Neural progenitor cell (in vitro differentiated cells): ENCODE results near the gene AGPAT4. TPM values are rescaled to one million over a fixed set of nuclear protein-coding genes. Genes with fewer than 3 reads are reported as not detected.

Experiments used
- DNase-seq: peaks from one replicate; pipeline ENCODE4 v3.0.0-alpha.2; 2016; ENCODE audit warnings: low spot score
- H2AFZ ChIP-seq: fragments of 200-600 bp; sonication (generic); replicated peaks from 2 replicates; pipeline ENCODE4 v1.6.1; 2016; ENCODE audit warnings: antibody characterized with exemption
- H3F3A ChIP-seq: fragments of 200-600 bp; sonication (generic); 2 replicates; pipeline ENCODE4 v1.6.1; 2016; ENCODE audit warnings: antibody characterized with exemption, low read depth
- H3K27ac ChIP-seq: fragments of 200-600 bp; sonication (generic); 2 replicates; pipeline ENCODE4 v1.5.1; 2016; ENCODE audit warnings: mild to moderate bottlenecking
- H3K27me3 ChIP-seq: fragments of 200-600 bp; sonication (generic); 2 replicates; pipeline ENCODE4 v1.6.1; 2016; ENCODE audit warnings: mild to moderate bottlenecking, moderate library complexity
- H3K36me3 ChIP-seq: fragments of 200-600 bp; sonication (generic); 2 replicates; pipeline ENCODE4 v1.5.1; 2016
- H3K4me1 ChIP-seq: fragments of 200-600 bp; sonication (generic); 2 replicates; pipeline ENCODE4 v1.6.1; 2016; ENCODE audit warnings: mixed run types
- H3K4me2 ChIP-seq: fragments of 200-600 bp; sonication (generic); 2 replicates; pipeline ENCODE4 v1.6.1; 2016
- H3K4me3 ChIP-seq: fragments of 200-600 bp; sonication (generic); 2 replicates; pipeline ENCODE4 v1.5.1; 2016
- H3K79me2 ChIP-seq: fragments of 200-600 bp; sonication (generic); 2 replicates; pipeline ENCODE4 v1.6.1; 2016; ENCODE audit warnings: low read depth
- H3K9ac ChIP-seq: fragments of 200-600 bp; sonication (generic); 2 replicates; pipeline ENCODE4 v1.6.1; 2016
- H3K9me3 ChIP-seq: fragments of 200-600 bp; sonication (generic); 2 replicates; pipeline ENCODE4 v1.5.1; 2016; ENCODE audit warnings: low read depth
- H4K20me1 ChIP-seq: fragments of 200-600 bp; sonication (generic); 2 replicates; pipeline ENCODE4 v1.6.1; 2016; ENCODE audit warnings: low read depth
- H3K27ac Mint-ChIP-seq: 3 replicates; pipeline ENCODE4 v1.8.0; 2021; ENCODE audit warnings: mixed read lengths
- H3K27me3 Mint-ChIP-seq: 2 replicates; pipeline ENCODE4 v1.8.0; 2022; ENCODE audit warnings: low read depth, mild to moderate bottlenecking, inconsistent platforms, moderate library complexity, mixed read lengths; ENCODE audit not compliant: insufficient read depth
- H3K36me3 Mint-ChIP-seq: 3 replicates; pipeline ENCODE4 v1.8.0; 2021; ENCODE audit warnings: mixed read lengths
- H3K4me1 Mint-ChIP-seq: 3 replicates; pipeline ENCODE4 v1.8.0; 2021; ENCODE audit warnings: mixed read lengths
- H3K4me3 Mint-ChIP-seq: 3 replicates; pipeline ENCODE4 v1.8.0; 2021; ENCODE audit warnings: mild to moderate bottlenecking, moderate library complexity, mixed read lengths
- H3K9me3 Mint-ChIP-seq: 3 replicates; pipeline ENCODE4 v1.8.0; 2020; ENCODE audit warnings: mixed read lengths
- EZH2 ChIP-seq: fragments of 200-600 bp; sonication (generic); IDR thresholded peaks from 2 replicates; pipeline ENCODE4 v1.6.1; 2017; ENCODE audit warnings: antibody characterized with exemption, mild to moderate bottlenecking, moderate library complexity
- EZH2phosphoT487 ChIP-seq: fragments of 200-600 bp; sonication (generic); IDR thresholded peaks from 2 replicates; pipeline ENCODE4 v1.6.1; 2017; ENCODE audit warnings: antibody characterized with exemption
- total RNA-seq: library from RNA; depleted of rRNA; stranded (reverse); fragments of >200 nt; gene quantifications from 2 replicates; pipeline ENCODE4 v1.2.3, GENCODE V29; 2015; ENCODE audit warnings: low replicate concordance
- TF ChIP-seq, protein P1 (sequence below): fragments of 200-600 bp; sonication (generic); IDR thresholded peaks from 2 replicates; pipeline ENCODE4 v1.5.1; 2017; ENCODE audit warnings: antibody characterized with exemption, mild to moderate bottlenecking

The AGPAT4 gene
- total RNA-seq, 1 donor from 2014 or later = 30.5 TPM

DNA sequence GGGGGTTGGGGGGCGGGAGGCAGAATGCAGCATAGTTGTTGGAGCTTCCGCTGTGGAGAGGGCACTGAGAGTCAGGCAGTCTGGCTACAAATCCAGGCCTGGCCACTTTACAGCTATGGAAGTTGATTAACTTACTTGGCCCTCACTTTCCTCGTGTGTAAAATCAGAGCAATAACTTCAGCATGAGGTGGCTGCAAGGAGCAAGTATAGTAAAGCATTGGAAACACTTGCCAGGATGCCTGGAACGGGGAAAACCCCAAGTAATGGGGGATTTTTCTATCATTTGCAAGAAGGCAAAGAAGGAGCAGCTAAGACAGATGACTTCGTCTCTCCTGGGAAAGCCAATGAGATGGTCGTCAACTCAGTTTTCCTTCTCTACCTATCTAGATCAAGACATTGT, 35.8 kb downstream of the AGPAT4 start:
- H2AFZ ChIP-seq = no peak overlapping the region
- no peaks in the 10 kb centered on the region for H3K9me3 ChIP-seq
- peaks cover 96% of the 10 kb centered on the region for H3K79me2 ChIP-seq
- Mint-ChIP-seq H3K27ac (no peak overlapping the region), H3K4me1 (peaks cover 35% of the 10 kb centered on the region), H3K4me3 (no peak overlapping the region), H3K36me3 (peaks cover 39% of the 10 kb centered on the region), H3K9me3 (peaks cover 4% of the 10 kb centered on the region), H3K27me3 (peaks cover 2% of the 10 kb centered on the region)
- H3K4me3 ChIP-seq = no peak overlapping the region
- H3K4me1 ChIP-seq = peaks cover 17% of the 10 kb centered on the region
- no peak overlapping the region for H3K27ac ChIP-seq
- H4K20me1 ChIP-seq = peaks cover 86% of the 10 kb centered on the region
- H3K9ac ChIP-seq = no peak overlapping the region
- no peak overlapping the region for H3K4me2 ChIP-seq
- H3K27me3 ChIP-seq = no peaks in the 10 kb centered on the region
- TF ChIP-seq EZH2phosphoT487 (no peak), EZH2 (no peak)
- TF ChIP-seq, protein P1, sequence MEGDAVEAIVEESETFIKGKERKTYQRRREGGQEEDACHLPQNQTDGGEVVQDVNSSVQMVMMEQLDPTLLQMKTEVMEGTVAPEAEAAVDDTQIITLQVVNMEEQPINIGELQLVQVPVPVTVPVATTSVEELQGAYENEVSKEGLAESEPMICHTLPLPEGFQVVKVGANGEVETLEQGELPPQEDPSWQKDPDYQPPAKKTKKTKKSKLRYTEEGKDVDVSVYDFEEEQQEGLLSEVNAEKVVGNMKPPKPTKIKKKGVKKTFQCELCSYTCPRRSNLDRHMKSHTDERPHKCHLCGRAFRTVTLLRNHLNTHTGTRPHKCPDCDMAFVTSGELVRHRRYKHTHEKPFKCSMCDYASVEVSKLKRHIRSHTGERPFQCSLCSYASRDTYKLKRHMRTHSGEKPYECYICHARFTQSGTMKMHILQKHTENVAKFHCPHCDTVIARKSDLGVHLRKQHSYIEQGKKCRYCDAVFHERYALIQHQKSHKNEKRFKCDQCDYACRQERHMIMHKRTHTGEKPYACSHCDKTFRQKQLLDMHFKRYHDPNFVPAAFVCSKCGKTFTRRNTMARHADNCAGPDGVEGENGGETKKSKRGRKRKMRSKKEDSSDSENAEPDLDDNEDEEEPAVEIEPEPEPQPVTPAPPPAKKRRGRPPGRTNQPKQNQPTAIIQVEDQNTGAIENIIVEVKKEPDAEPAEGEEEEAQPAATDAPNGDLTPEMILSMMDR = no peak
- no peaks in the 10 kb centered on the region for H3K36me3 ChIP-seq
- no peaks in the 10 kb centered on the region for H3F3A ChIP-seq
- no peak for DNase-seq

DNA sequence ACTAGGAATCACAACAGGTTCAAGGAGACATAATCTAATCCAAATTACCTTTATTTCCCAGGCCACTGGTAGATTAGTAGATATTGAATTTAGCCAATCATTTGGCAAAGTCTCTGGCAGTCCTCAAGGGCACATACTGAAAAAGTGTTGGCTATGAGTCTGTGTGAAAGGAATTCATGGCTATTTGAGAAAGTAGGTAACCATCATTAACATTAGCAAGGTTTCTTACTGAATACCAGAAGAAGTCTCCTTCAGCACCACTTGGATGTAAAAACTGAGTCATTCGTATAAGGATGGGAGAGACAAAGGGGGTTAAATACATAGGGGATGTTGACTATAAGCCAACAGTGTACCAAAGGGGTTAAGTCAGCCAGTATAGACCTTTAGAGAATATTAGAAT, 36.7 kb downstream of the AGPAT4 start:
- Histone ChIP-seq H3K4me2 (no peak overlapping the region), H3K4me3 (no peak overlapping the region), H3F3A (no peaks in the 10 kb centered on the region), H3K79me2 (peaks cover 94% of the 10 kb centered on the region), H3K36me3 (no peaks in the 10 kb centered on the region), H3K27me3 (no peaks in the 10 kb centered on the region), H3K27ac (no peak overlapping the region), H3K9me3 (no peaks in the 10 kb centered on the region), H2AFZ (no peak overlapping the region), H3K9ac (no peak overlapping the region), H3K4me1 (peaks cover 14% of the 10 kb centered on the region), H4K20me1 (peaks cover 79% of the 10 kb centered on the region)
- Mint-ChIP-seq H3K27ac (no peak overlapping the region), H3K4me3 (no peak overlapping the region), H3K27me3 (peaks cover 2% of the 10 kb centered on the region), H3K36me3 (peaks cover 43% of the 10 kb centered on the region), H3K9me3 (peaks cover 4% of the 10 kb centered on the region), H3K4me1 (peaks cover 27% of the 10 kb centered on the region)
- DNase-seq = no peak
- no peak for TF ChIP-seq EZH2
- TF ChIP-seq, protein P1 = no peak
- TF ChIP-seq EZH2phosphoT487 = no peak

DNA sequence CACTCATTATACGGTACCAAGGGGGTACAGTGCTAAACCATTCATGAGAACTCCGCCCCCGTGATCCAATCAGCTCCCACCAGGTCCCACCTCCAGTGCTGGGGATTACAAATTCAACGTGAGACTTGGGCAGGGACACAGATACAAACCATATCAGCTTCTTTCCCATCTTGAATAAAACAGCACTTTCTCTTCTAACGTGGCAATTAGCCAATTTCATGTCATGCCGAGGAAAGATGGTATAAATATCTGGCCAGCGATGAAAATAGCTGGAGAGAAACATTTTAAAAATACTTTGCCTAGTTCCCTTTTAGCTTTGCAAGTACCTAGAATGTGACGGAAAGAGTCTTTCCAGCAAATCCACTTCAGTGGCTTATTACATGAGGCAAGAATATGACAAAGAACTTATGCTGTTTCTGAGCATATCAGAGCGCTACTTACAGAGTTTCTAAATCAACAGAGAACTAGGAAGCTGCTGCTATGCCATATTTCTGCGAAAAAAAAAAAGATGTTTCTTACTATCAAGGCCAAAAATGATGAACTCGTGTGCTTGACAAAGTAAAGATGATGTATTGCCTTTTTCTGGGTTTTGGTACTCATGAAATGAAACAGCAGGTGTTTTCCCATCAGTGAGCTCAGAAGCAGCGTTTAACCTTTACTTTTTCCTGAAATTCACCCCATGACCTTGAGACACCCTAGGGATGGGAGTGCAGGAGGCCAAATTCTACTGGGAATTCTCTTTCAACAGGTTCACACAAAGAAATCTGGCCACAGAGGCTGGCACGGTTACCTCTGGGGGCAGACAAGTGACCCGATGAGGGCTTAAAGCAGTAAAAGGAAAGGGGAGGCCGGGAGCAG, 37.9 kb downstream of the AGPAT4 start:
- H3K4me3 ChIP-seq = no peak overlapping the region
- H3K79me2 ChIP-seq = peaks cover 83% of the 10 kb centered on the region
- peaks cover 6% of the 10 kb centered on the region for H3K9me3 Mint-ChIP-seq
- H3K4me1 ChIP-seq = peaks cover 14% of the 10 kb centered on the region
- peaks cover 51% of the 10 kb centered on the region for H3K36me3 Mint-ChIP-seq
- H3K27me3 ChIP-seq = no peaks in the 10 kb centered on the region
- H4K20me1 ChIP-seq = peaks cover 71% of the 10 kb centered on the region
- no peak overlapping the region for H3K27ac Mint-ChIP-seq
- H3K9me3 ChIP-seq = no peaks in the 10 kb centered on the region
- H3K4me3 Mint-ChIP-seq = no peak overlapping the region
- no peak overlapping the region for H3K4me2 ChIP-seq
- no peak overlapping the region for H3K9ac ChIP-seq
- peaks cover 2% of the 10 kb centered on the region for H3K27me3 Mint-ChIP-seq
- H3K36me3 ChIP-seq = no peaks in the 10 kb centered on the region
- no peak overlapping the region for H3K27ac ChIP-seq
- no peaks in the 10 kb centered on the region for H3F3A ChIP-seq
- DNase-seq = no peak
- TF ChIP-seq EZH2 (no peak), EZH2phosphoT487 (no peak)
- TF ChIP-seq, protein P1 = no peak
- no peak overlapping the region for H2AFZ ChIP-seq
- peaks cover 24% of the 10 kb centered on the region for H3K4me1 Mint-ChIP-seq
